ENCODE measurements around the gene ESD.

The ESD gene

DNA sequence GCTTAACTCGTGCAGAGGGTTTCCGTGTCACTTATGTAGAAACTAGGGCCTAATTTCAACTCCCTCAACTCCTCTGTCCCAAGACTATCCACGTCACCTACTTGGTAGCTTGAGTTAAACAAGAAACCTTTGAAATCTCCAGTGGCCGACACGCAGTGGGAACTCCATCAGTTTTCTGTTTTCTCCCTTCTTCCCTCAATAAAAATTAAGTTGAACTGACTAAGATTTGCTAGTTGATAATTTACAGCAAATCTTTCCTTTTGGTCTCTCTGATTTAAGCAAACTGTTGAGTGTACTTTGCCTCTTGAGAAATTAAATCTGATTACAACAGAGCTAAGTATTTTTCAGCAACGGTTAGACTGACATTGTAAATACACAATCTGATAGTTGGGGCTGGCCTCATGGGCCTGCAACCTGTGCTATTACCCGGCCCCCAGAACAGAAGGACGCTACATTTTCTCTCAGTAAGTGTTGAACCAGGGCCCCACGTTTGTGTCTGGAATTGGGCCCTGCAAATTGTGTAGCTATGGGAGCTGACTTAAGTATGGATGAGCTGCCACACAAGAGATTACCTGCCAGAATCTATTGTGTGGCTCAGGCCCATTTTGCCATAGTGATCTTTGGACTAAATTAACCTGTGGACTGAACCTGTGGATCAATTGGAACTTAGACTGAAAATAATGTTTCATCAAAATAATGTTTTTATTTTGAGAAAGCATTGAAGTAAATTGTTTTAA, 708 bp upstream of the ESD start:
- Histone ChIP-seq H3K36me3 (ENCODE audit: insufficient read depth, low read length) (peaks cover 5% of the 10 kb centered on the region), H3K9ac (ENCODE audit: low read depth, low read length) (peak overlapping the region; percentile 96), H2AFZ (ENCODE audit: low read depth, low read length) (peak overlapping the region; percentile 100), H3K27me3 (ENCODE audit: insufficient read depth, low read length, poor library complexity) (no peaks in the 10 kb centered on the region), H3K4me2 (ENCODE audit: insufficient read depth, low read length) (peak overlapping the region; percentile 93), H3K4me1 (ENCODE audit: insufficient read depth, low read length) (peaks cover 49% of the 10 kb centered on the region), H3K79me2 (ENCODE audit: insufficient read depth, low read length) (peaks cover 45% of the 10 kb centered on the region), H3K4me3 (ENCODE audit: low read depth in 1 of 2, low read length in 2 of 2) (peak overlapping the region; percentile 82 to 97; a peak in 3 of 4 replicates), H3K27ac (ENCODE audit: low read length) (peak overlapping the region; percentile 98), H4K20me1 (ENCODE audit: insufficient read depth, low read length) (no peaks in the 10 kb centered on the region), H3K9me3 (ENCODE audit: insufficient read depth, low read length, severe bottlenecking) (no peaks in the 10 kb centered on the region)
- no peak for DNase-seq
- no peak for TF ChIP-seq EZH2 (IDR thresholded peaks at IDR 0.05; ENCODE audit: borderline replicate concordance, low read depth, low read length, severe bottlenecking)
- TF ChIP-seq, protein P1, sequence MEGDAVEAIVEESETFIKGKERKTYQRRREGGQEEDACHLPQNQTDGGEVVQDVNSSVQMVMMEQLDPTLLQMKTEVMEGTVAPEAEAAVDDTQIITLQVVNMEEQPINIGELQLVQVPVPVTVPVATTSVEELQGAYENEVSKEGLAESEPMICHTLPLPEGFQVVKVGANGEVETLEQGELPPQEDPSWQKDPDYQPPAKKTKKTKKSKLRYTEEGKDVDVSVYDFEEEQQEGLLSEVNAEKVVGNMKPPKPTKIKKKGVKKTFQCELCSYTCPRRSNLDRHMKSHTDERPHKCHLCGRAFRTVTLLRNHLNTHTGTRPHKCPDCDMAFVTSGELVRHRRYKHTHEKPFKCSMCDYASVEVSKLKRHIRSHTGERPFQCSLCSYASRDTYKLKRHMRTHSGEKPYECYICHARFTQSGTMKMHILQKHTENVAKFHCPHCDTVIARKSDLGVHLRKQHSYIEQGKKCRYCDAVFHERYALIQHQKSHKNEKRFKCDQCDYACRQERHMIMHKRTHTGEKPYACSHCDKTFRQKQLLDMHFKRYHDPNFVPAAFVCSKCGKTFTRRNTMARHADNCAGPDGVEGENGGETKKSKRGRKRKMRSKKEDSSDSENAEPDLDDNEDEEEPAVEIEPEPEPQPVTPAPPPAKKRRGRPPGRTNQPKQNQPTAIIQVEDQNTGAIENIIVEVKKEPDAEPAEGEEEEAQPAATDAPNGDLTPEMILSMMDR (IDR thresholded peaks at IDR 0.05; ENCODE audit: borderline replicate concordance, extremely low read depth, low read length, poor library complexity, severe bottlenecking): no peak
- ATAC-seq (ENCODE audit: insufficient read depth, low read depth): no peak

- Histone ChIP-seq H3K4me1 (ENCODE audit: insufficient read depth, low read length) (peaks cover 53% of the 10 kb centered on the region), H3K27ac (ENCODE audit: low read length) (peak overlapping the region; percentile 98), H3K4me3 (ENCODE audit: low read depth in 1 of 2, low read length in 2 of 2) (peak overlapping the region; percentile 82 to 97), H3K4me2 (ENCODE audit: insufficient read depth, low read length) (peak overlapping the region; percentile 93), H3K36me3 (ENCODE audit: insufficient read depth, low read length) (peaks cover 17% of the 10 kb centered on the region), H4K20me1 (ENCODE audit: insufficient read depth, low read length) (no peaks in the 10 kb centered on the region), H3K9ac (ENCODE audit: low read depth, low read length) (peak overlapping the region; percentile 96), H3K27me3 (ENCODE audit: insufficient read depth, low read length, poor library complexity) (no peaks in the 10 kb centered on the region), H2AFZ (ENCODE audit: low read depth, low read length) (peak overlapping the region; percentile 100), H3K9me3 (ENCODE audit: insufficient read depth, low read length, severe bottlenecking) (no peaks in the 10 kb centered on the region), H3K79me2 (ENCODE audit: insufficient read depth, low read length) (peaks cover 56% of the 10 kb centered on the region)
- DNase-seq: no peak
- ATAC-seq (ENCODE audit: insufficient read depth, low read depth): no peak
- TF ChIP-seq EZH2 (IDR thresholded peaks at IDR 0.05; ENCODE audit: borderline replicate concordance, low read depth, low read length, severe bottlenecking): no peak
- TF ChIP-seq, protein P1 (IDR thresholded peaks at IDR 0.05; ENCODE audit: borderline replicate concordance, extremely low read depth, low read length, poor library complexity, severe bottlenecking): no peak
These were observed 839 bp downstream of the ESD start for GRCh38 chr13:46796129-46796514.

- DNase-seq (no peak), ATAC-seq (ENCODE audit: insufficient read depth, low read depth) (no peak)
- Histone ChIP-seq H2AFZ (ENCODE audit: low read depth, low read length) (no peak overlapping the region), H3K4me2 (ENCODE audit: insufficient read depth, low read length) (peak overlapping the region; percentile 93), H4K20me1 (ENCODE audit: insufficient read depth, low read length) (no peaks in the 10 kb centered on the region), H3K27me3 (ENCODE audit: insufficient read depth, low read length, poor library complexity) (no peaks in the 10 kb centered on the region), H3K4me1 (ENCODE audit: insufficient read depth, low read length) (peaks cover 53% of the 10 kb centered on the region), H3K4me3 (ENCODE audit: low read depth in 1 of 2, low read length in 2 of 2) (peak overlapping the region in 1 of 2 experiments; percentile 97; a peak in 1 of 4 replicates), H3K27ac (ENCODE audit: low read length) (no peak overlapping the region), H3K9me3 (ENCODE audit: insufficient read depth, low read length, severe bottlenecking) (no peaks in the 10 kb centered on the region), H3K79me2 (ENCODE audit: insufficient read depth, low read length) (peaks cover 58% of the 10 kb centered on the region), H3K9ac (ENCODE audit: low read depth, low read length) (peak overlapping the region; percentile 96; the same call in 1 of the 2 replicates), H3K36me3 (ENCODE audit: insufficient read depth, low read length) (peaks cover 25% of the 10 kb centered on the region)
- TF ChIP-seq, protein P1 (IDR thresholded peaks at IDR 0.05; ENCODE audit: borderline replicate concordance, extremely low read depth, low read length, poor library complexity, severe bottlenecking): no peak
- no peak for TF ChIP-seq EZH2 (IDR thresholded peaks at IDR 0.05; ENCODE audit: borderline replicate concordance, low read depth, low read length, severe bottlenecking)
These were observed 1.6 kb downstream of the ESD start for GRCh38 chr13:46795321-46795720.
